Measurements from ENCODE around the gene THAP11. TPM values are rescaled to one million over a fixed set of nuclear protein-coding genes. Genes with fewer than 3 reads are reported as not detected.

THAP11 gene
- polyA plus RNA-seq, 1 of the 3 experiments (the other 2 are of a cell fraction) = 34.8 TPM

Small RNA genes lying within 50 kb of the gene (small RNA-seq; reads per million reads assigned to genes)
- gene AC040162.2 (0 to 0.10 (median 0) reads per million in 7 experiments), gene NRN1L (0 reads per million in 7 experiments)

Other genes starting within 250 kb of the THAP11 start
- 4.4 and 4.9 TPM in 2 replicates for gene CARMIL2, start 197.2 kb upstream of the THAP11 start, polyA plus RNA-seq (2012; rRNA removed)
- 31.3 and 37.8 TPM in 2 replicates for gene ACD, start 182.1 kb upstream of the THAP11 start, polyA plus RNA-seq (2012; rRNA removed)
- gene PARD6A, start 181.4 kb upstream of the THAP11 start, polyA plus RNA-seq (2012; rRNA removed) = 5.7 and 9.0 TPM in 2 replicates
- 19.5 and 21.0 TPM in 2 replicates for gene ENKD1, start 175.6 kb upstream of the THAP11 start, polyA plus RNA-seq (2012; rRNA removed)
- 4.3 and 5.1 TPM in 2 replicates for gene C16orf86, start 175.5 kb upstream of the THAP11 start, polyA plus RNA-seq (2012; rRNA removed)
- gene GFOD2, start 123.0 kb upstream of the THAP11 start, polyA plus RNA-seq (2012; rRNA removed) = 19.0 and 19.3 TPM in 2 replicates
- gene RANBP10, start 35.8 kb upstream of the THAP11 start, polyA plus RNA-seq (2012; rRNA removed) = 11.9 and 12.1 TPM in 2 replicates
- gene TSNAXIP1, start 35.4 kb upstream of the THAP11 start, polyA plus RNA-seq (2012; rRNA removed) = 4.4 and 6.8 TPM in 2 replicates
- 287 and 449 TPM in 2 replicates for gene NUTF2, start 4.6 kb downstream of the THAP11 start, polyA plus RNA-seq (2012; rRNA removed)
- 48.6 and 57.6 TPM in 2 replicates for gene CENPT, start 5.4 kb downstream of the THAP11 start, polyA plus RNA-seq (2012; rRNA removed)
- gene EDC4, start 30.7 kb downstream of the THAP11 start, polyA plus RNA-seq (2012; rRNA removed) = 38.0 and 45.1 TPM in 2 replicates
- 0.41 and 0.45 TPM in 2 replicates for gene NRN1L, start 42.6 kb downstream of the THAP11 start, polyA plus RNA-seq (2012; rRNA removed)
- gene PSKH1, start 50.9 kb downstream of the THAP11 start, polyA plus RNA-seq (2012; rRNA removed) = 30.1 and 31.4 TPM in 2 replicates
- gene CTRL, start 89.5 kb downstream of the THAP11 start, polyA plus RNA-seq (2012; rRNA removed) = 1.3 and 1.9 TPM in 2 replicates
- 52.7 and 57.8 TPM in 2 replicates for gene PSMB10, start 94.5 kb downstream of the THAP11 start, polyA plus RNA-seq (2012; rRNA removed)
- gene LCAT, start 101.8 kb downstream of the THAP11 start, polyA plus RNA-seq (2012; rRNA removed) = 11.1 and 14.4 TPM in 2 replicates
- 54.3 and 75.8 TPM in 2 replicates for gene SLC12A4, start 126.3 kb downstream of the THAP11 start, polyA plus RNA-seq (2012; rRNA removed)
- not detected in 2 replicates for gene DPEP3, start 138.2 kb downstream of the THAP11 start, polyA plus RNA-seq (2012; rRNA removed)
- gene DPEP2, start 157.2 kb downstream of the THAP11 start, polyA plus RNA-seq (2012; rRNA removed) = not detected in 2 replicates
- gene DPEP2NB, start 173.6 kb downstream of the THAP11 start, polyA plus RNA-seq (2012; rRNA removed) = not detected in 2 replicates
- gene DDX28, start 180.9 kb downstream of the THAP11 start, polyA plus RNA-seq (2012; rRNA removed) = 10.8 and 12.0 TPM in 2 replicates
- gene DUS2, start 181.0 kb downstream of the THAP11 start, polyA plus RNA-seq (2012; rRNA removed) = 16.1 and 16.5 TPM in 2 replicates
- 5.7 and 7.8 TPM in 2 replicates for gene NFATC3, start 243.1 kb downstream of the THAP11 start, polyA plus RNA-seq (2012; rRNA removed)